HG03095 (cell line): ENCODE measurements around the gene BICRA.

Experiments used
- ATAC-seq: cut with Tn5 transposase; IDR thresholded peaks from one replicate; pipeline ENCODE4 v1.9.1; 2021; ENCODE audit warnings: moderate library complexity; ENCODE audit not compliant: unreplicated experiment

Gene BICRA

DNA sequence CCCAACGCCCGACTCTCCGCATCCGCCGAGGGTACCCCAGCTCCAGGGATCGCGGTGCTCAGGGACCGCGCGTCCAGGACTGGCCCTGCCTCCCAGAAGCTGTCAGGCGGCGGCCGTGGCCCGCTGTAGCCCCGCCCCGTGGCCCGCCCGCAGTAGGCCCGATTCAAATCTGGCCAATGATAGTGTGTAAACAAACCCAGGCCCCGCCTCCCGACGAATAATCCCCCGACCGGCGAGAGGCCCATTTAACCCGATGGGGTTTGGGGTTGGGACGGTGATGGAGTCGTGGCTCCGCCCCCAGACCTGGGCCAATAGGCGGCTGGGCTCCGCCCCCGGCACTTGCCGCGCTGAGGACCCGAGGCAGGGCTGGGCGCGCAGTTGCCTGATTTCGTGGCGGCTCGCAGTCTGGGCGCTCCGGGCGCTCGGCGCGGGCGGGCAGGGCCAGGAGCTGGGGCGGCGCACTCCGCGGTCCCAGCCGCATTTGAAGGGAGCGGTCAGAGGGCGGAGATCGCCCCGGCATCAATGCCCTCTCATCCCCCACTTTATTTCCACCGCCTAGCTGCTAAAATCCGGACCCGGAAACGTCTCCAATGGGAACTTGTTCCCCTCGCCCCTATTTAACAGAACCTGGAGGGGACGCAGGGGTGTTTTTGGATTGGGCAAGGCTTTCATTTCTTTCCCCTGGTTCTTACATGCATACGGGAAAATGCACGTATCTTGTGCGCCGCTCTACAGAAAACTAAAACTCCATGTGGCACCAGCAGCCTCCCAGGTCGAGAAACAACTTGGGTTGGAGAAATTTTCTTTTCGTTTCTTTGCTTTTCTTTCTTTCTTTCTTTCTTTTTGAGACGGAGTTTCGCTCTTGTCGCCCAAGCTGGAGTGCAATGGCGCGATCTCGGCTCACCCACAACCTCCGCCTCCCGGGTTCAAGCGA, 8.4 kb upstream of the BICRA start:
- peak; percentile 95 for ATAC-seq

DNA sequence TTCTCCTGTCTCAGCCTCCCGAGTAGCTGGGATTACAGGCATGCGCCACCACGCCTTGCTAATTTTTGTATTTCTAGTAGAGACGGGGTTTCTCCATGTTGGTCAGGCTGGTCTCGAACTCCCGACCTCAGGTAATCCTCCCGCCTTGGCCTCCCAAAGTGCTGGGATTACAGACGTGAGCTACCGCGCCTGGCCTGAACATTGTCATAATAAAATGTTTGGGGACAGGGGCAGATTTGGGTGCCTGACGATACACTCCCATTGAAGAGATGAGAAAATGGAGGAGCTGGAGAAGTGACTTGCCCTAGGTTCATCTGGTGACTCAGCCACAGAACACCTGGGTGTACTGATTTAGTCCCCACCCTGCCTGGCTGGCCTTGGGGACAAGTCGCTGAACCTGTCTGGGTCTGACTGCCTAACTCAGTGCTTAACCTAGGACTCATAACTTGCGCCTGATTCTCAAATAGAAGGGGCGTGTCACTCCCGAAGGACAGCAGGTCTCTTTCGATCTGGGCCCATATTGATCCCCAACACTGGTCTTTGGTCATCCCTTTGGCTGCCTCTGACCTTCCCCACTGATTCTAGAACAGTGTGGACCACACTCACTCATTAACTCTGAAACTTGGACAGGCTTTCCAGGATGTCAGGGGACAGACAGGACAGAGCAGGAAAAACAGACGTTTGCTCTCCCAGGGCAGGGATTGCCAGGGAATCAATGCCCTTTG, 7.6 kb upstream of the BICRA start:
- ATAC-seq, result no peak

DNA sequence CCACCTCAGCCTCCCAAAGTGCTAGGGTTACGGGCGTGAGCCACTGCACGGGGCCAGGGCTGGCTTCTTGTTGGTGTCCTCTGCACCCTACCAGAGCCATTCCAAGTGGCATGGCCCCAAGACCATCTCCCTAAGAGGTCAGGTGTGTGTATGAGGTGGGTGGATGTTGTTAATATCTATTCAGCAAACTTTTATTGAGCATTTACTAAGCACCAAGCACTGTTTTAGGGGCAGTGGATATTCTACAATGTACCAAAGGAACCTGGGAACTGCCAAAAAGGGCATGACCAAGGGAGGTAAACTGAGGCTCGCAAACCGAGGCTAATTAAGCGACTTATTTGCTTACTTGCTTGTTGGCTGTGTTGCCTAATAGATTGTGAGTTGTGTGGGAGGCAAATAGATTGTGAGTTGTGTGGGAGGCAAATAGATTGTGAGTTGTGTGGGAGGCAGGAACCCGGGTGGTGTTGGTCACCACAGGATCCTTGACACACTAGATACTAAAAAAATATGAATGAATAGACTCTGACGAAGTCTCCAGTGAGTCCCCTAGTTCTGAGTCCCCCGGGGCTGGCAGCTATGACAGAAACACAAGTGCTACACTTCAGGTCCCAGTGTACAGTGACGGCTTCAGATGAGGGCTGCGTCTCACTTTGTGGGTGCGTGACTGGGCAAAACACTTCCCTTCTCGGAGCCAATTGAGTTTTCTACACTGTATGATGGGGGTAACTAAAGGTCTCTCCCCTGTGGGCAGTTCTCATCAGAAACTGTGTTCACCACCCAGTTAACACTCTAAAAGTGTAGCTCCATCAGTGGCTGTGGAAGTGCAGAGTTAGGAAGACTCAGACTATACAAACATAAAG, 5.0 kb upstream of the BICRA start:
- no peak for ATAC-seq

DNA sequence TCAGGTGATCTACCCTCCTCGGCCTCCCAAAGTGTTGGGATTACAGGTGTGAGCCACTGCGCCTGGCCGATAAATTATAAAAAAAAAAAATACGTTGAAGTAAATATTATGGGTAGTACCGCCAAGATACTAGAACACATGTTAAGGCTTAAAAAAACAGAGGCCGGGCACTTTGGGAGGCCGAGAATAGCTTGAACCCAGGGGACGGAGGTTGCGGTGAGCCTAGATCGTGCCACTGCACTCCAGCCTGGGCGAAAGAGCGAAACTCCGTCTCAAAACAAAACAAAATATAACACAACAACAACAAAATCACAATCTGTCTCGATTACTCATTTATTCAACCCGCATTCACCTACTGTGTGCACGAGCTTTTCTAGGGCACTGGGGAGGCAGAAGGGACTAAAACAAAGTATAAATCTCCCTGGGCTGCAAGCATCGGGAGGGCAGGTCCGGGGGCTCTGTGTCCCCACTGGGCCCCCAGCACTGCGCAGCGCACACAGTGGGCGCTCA, 1.3 kb upstream of the BICRA start:
- ATAC-seq, result no peak

DNA sequence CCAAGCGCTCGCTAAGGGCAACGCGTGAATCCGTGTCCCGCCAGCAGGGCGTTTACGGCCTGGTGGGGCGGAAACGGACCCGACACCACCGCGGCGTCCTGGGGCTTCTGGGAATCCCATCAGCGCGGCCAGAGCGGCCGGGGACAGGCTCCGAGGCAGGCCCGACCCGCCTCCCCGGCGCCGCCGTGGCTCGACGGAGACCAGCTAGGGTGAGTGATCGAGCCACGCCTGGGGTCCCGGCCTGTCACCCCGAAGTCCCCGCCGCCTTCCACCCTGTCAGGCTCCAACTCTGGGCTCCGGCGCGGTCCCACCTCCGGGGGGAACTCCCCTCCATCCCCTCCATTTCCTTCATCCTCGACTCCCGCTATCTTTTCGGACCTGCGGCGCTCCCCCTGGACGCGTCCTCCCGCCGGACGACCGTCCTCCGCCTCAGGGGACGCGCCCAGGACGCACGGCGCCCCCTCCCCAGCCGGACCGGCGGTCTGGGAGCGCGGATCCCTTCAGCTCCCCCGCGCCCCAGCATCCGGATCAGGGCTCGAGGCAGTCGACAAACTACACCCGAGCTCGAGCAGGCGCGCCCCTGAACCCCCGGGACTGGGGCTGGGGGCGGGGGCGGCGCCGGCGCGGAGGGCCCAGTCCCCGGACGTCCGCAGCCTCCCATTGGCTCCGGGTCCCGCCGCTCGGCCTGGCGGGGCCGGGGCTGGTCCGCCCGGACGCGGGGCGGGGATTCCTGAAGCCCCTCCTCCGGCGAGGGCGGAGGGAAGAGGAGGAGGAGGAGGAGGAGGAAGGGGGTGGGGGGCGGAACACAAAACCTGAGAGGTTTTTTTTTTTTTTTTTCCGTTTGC, 638 bp upstream of the BICRA start:
- ATAC-seq, result peak; percentile 68

DNA sequence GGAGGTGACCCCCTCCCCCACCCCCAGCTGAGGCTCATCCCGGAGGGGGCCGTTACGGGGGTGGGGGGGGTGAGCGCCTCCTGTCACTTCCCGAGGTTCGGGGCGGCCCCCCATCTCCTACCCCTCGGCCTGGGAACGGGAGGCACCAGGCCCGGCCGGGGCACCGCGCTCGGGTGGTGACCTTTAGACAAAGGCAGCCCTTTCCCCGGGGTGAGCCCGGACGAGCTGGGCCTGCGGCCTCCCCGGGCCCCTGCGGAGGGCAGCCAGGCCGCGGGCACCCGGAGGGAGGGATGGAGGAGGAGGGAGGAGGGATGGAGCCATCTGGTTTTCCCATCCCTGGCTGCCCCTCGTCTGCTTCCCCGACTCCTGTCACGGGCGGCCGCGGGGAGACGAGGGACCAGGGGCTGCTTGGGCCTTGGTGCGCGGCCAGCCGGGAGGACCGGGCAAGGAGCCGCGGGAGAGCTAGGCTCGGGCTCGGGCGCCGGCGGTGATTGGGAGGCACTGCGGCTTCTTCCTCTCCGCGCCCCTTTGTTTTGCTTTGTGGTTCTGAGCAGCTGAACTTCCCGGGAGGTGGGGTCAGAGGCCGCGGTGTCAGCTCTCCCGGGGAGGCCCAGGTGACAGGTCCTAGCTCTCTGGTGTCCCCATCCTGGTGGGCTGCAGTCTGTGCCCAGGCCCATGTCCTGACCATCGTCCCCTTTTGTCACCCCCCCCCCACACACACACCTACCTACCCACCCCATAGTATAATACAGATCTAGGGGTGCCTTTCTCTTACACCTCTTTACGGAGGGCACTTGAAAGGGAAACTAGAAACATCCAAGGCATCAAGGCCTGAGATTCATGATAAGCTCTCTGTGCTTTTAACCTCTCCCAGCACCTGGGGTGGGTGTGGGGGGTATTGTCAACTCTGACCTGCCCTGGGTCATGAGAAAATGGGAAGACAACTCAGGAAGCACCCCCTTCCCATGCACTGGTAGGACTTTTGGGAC, 1.3 kb downstream of the BICRA start:
- no peak for ATAC-seq

DNA sequence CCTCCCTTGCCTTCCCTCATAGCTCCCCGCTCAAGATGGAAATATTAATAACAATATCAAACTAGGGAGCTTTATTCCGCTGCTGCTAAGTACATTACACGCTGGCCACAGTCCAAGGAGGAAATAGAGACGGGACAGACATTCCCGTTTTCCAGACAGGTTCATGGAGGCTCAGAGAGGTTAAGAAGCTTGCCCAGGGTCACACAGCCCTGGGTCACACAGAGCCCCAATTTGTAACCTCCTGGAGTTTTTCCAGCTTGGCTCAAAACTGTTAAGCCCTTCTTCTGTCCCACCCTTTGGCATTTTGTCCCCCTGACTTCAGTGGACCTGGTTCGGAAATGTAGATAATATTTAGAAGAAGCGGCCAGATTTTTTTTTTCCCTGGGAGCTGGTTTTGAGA, 2.0 kb downstream of the BICRA start:
- no peak for ATAC-seq

DNA sequence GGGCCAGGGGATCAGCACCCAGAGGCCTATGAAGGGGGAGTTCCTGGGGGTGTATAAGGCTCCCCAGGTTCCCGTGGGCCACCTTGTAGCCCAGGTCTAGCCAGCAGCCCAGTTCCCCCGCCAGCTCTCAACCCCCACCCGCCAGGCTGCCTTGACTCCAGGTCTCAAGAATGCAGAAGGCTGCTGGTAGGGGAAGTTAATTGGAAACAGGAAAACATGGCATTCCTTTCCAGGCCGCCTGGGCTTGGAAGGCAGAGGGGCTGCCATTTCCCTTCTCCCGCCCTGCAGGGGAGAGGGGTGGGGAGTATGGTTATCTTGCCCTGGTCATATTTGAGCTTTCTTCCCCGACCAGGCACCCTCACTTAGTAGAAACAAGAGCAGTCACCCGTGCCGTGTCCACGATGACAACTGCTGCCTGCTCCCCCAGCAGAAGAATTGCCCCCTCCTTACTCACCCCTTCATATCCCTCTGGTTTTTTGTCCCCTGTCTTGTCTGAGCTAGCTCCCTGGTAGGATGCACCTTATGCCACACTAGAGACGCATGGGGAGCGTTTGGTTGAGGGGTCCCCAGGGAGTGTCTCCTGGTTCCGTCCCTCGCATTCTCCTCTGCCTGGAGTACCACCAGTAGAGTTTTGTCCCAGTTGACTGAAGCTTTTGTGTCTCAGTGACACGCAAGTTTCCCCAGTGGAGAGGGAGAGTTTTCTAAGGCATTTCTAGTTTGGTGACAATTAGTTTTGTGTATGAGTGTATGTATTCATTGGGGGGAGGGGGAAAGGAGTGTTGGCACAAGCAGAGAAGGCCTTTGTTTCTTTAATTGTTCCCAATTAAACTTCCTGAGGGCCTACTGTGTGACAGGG, 4.5 kb downstream of the BICRA start:
- no peak for ATAC-seq

DNA sequence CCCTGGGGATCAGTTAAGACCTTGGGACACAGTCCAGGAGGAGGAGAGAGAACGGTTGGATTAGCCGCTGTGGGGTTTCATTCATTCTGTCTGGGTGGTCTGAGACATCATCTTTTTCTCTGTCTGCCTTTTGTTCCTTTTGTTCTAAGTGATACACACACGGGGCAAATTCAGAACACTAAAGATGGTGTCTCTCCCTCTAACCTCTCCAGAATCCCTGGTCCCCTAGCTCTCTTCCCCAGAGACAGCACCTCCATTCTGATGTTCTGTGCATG, 5.0 kb downstream of the BICRA start:
- no peak for ATAC-seq

DNA sequence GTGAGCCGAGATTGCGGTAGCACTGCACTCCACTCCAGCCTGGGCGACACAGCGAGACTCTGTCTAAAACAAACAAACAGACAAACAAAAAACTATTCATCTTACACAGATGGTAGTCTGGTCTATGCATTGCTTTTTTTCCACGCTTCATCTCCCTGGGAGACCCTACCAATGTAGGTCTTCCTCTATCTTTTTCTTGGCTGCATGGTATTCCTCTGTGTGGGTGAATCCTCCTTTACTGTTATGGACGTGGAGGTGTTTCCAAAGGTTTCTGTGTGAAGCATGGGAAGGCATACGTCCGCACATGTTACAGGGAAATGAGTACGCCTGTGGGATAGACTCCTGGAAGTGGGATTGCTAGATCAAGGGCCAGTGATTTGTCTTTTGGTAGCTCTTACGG, 5.6 kb downstream of the BICRA start:
- ATAC-seq, result no peak

DNA sequence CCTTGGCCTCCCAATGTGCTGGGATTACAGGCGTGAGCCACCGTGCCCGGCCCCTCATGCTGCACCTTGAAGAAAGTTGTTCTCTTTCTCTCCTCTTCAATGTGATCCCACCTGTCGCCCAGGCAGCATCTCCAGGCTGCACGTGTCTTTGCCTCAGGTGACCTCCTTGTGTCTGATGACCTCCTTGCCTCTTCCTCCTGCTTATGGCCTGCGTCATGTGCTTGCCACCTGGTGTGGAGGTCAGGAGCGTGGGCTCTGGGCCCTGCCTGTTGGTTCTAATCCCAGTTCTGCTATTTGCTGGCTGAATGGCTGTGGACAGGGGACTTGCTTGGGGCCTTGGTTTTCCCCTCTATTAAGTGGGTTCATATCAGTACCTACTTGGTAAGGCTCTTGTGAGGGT, 6.3 kb downstream of the BICRA start:
- ATAC-seq, result no peak

DNA sequence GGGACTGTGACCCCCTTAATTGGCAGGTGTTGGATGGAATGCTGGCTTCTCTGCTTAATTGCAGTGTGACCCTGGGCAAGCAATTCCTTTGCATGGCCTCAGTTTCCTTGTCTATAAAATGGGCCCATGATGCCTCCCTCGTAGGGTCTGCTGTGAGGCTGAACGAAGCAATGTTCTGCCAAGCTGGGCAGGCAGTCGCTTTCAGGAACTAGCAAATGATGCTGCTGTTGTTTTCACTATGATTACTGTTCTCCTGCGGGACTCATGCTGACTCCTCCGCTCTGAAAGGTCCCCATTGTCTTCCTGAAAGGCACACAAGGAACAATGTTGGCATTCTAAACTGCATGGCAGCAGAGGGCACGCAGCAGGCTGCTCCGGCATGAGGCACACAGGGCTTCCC, 6.8 kb downstream of the BICRA start:
- ATAC-seq, result no peak

DNA sequence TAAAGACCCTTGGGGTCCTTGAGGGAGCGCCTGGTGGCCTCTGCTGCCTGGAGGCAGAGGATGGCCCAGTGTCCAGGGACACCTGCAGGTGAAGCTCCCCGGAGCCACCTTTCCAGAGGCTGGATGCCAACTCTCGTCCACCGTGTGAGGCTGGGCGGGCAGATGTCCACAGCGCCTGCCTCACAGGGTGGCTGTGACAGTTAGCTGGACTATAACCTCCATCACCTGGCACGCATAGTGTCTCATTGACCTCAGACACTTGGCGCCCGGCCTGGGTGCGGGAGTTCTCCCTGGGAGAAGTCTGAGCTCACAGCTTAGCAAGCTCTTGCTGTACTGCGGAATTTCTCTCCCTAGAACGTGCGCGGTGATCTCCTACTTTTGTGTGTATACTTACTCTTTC, 9.8 kb downstream of the BICRA start:
- no peak for ATAC-seq

DNA sequence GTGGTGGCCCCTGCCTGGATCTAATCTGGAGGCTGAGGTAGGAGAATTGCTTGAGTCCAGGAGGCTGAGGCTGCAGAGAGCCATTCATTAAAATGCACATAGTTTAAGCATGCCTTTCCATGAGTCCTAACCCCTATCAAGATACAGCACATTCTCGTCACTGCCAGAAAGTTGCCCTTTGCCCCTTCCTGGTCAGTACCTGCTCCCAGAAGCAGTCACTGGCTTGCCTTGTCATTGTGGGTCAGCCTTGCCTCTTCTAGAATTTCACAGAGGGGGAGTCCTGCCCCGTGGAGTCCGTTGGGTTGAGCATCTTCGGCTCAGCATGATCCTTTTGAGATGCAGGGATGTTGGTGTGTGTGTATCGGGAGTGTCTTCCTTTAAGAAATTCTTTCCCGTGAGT, 10.8 kb downstream of the BICRA start:
- no peak for ATAC-seq

DNA sequence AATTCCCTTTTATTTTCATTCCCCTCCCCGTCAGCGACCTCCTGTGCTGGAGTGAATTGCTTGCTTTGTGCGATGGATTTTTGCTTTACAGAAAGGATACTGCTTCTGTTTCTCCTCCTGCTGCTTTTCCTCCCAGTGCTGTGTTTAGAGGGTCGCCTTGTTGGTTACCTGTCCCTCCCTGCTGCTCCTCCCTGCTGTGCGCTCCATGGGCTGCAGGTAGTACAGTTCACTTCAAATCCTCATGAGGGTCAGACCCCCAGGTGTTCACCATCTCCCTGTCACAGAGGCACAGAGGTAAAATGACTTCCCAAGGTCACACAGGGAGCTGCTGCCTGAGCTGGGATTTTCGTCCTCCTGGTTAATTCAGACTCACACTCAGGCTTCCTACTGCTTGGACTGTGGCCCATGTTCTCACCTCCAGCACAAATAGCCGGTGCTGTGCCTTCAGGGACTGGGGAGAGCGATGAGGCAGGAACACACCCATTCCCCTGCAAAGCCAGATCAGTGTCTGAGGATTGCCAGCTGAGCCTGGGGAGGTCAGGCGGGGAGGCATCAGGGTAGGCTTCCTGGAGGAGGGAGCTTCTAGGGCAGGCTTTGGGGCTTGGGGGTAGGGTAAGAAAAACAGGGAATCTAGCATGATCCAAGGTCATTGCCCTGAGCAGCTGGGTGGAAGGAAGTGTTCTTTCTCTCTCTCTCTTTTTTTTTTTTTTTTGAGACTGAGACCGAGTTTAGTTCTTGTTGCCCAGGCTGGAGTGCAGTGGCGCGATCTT, 14.4 kb downstream of the BICRA start:
- no peak for ATAC-seq

DNA sequence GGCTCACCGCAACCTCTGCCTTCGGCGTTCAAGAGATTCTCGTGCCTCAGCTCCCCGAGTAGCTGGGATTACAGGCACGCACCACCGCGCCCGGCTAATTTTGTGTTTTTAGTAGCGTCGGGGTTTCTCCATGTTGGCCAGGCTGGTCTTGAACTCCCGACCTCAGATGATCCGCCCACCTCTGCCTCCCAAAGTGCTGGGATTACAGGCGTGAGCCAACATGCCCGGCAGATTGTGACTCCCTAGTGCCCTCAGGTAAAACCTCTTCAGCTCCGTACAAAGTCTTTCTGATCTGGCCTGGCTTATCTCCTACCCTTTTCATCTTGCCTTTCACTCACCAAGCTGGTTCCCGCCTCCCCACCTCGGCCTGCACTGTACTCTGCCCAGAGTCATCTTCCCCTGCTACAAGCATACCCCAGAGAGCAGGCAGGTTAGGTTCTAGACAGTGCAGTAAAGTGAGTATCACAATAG, 15.0 kb downstream of the BICRA start:
- no peak for ATAC-seq

DNA sequence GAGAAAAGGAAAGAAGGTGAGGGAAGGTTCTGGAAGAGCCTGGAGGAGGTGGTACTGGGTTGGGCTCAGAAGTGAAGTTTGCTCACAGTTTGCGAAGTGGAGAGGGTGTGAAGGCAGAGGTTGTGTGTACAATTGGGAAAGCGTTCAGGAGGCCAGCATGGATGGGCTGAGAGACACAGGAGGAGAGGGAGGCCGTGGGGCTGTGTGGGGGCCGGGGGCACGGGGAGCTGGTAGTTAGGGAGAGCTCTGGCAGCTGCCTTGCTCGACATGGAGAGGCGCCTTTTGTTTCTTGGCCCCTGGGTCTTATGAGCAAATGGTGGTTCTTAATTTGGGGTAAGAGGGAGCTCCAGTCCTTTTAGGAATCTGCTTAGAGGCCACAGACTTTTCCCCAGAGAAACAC, 16.7 kb downstream of the BICRA start:
- ATAC-seq, result no peak

DNA sequence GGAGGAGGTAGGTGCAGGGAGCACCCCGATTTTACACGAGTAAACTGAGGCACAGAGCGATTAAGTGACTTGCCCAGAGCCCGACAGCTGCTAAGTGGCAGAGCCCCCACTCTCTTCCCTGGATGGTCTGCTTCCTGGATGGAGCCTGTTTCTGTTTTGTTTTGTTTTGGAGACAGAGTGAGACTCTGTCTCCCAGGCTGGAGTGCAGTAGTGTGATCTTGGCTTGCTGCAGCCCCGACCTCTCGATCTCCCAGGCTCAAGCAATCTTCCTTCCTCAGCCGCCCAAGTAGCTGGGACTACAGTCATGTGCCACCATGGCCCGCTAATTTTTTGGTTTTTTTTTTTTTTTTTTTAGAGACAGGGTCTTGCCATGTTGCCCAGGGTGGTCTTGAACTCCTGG, 17.3 kb downstream of the BICRA start:
- ATAC-seq, result no peak
